Upper lobe of left lung (tissue), 6 donors: Measurements from ENCODE around the gene SHISA6. TPM values are rescaled to one million over a fixed set of nuclear protein-coding genes. Genes with fewer than 3 reads are reported as not detected.
A peak's percentile ranks its signal among the peaks of the same experiment; 100 is the strongest.

Experiments used
- ATAC-seq, 2 donors: fragments of 200-7000 bp; cut with Tn5 transposase; one replicate each; pipeline ENCODE4 v1.9.1; 2022; ENCODE audit warnings: mild to moderate bottlenecking in 2 of 2, moderate library complexity in 2 of 2; ENCODE audit not compliant: low FRiP score in 2 of 2
- DNase-seq, 2 donors: peaks; one replicate each; pipeline ENCODE4 v3.0.0-alpha.2; 2019 to 2020
- H3K27ac ChIP-seq, 4 donors: fragments of 200-600 bp; sonication (generic); one replicate each; pipeline ENCODE4 v1.5.1; 2016 to 2019
- H3K27me3 ChIP-seq, 4 donors: fragments of 200-600 bp; sonication (generic); one replicate each; pipeline ENCODE4 v1.5.1; 2017 to 2019
- H3K36me3 ChIP-seq, 4 donors: fragments of 200-600 bp; sonication (generic); one replicate each; pipeline ENCODE4 v1.5.1; 2016 to 2019
- H3K4me1 ChIP-seq, 4 donors: fragments of 200-600 bp; sonication (generic); one replicate each; pipeline ENCODE4 v1.5.1; 2018 to 2019
- H3K4me3 ChIP-seq, 4 donors: fragments of 200-600 bp; sonication (generic); one replicate each; pipeline ENCODE4 v1.5.1; 2017 to 2019; ENCODE audit warnings: mild to moderate bottlenecking in 2 of 4, moderate library complexity in 1 of 4
- H3K9me3 ChIP-seq, 4 donors: fragments of 200-600 bp; sonication (generic); one replicate each; pipeline ENCODE4 v1.5.1; 2018 to 2019
- EP300 ChIP-seq, 4 donors: sonication (generic); formaldehyde crosslinking; IDR thresholded peaks; one replicate each; pipeline ENCODE4 v1.5.1; 2017; ENCODE audit warnings: antibody characterized with exemption in 4 of 4, control low read depth in 2 of 4
- POLR2A ChIP-seq, 4 donors: fragments of 450-650 bp; IDR thresholded peaks; one replicate each; pipeline ENCODE4 v1.5.1; 2016 to 2017; ENCODE audit warnings: antibody characterized with exemption in 4 of 4, mild to moderate bottlenecking in 2 of 4
- POLR2AphosphoS5 ChIP-seq, 2 donors: sonication (generic); formaldehyde crosslinking; IDR thresholded peaks; one replicate each; pipeline ENCODE4 v1.5.1; 2017; ENCODE audit warnings: antibody characterized with exemption in 2 of 2
- WGBS, 2 donors: methylation state at CpG; one replicate each; pipeline ENCODE4 v1.1.5; 2017 to 2018; 5-methylcytosine and 5-hydroxymethylcytosine counted together
- total RNA-seq, 6 donors: library from RNA; depleted of rRNA in 4 of 6; stranded (reverse); fragments of >200 nt in 4 of 6; gene quantifications; one replicate each; pipeline versions ENCODE4 v1.1.0 to v1.2.1, GENCODE V29; 2016 to 2021
- TF ChIP-seq, protein P1 (sequence below), 6 experiments: fragments of 450-650 bp in 4 of 6; fragments of 200-600 bp in 2 of 6; sonication (generic) in 2 of 6; IDR thresholded peaks; one replicate each; pipeline ENCODE4 v1.5.1; 2016 to 2019; ENCODE audit warnings: antibody characterized with exemption in 6 of 6
- donor health status: DM: no; HTN: no; CAD: no; lungs with moderate emphysema.
- donor health status: DM: no; HTN: yes; CAD: no; lungs with severe emphysema.

The SHISA6 gene
- total RNA-seq, 6 donors from 2014 or later, result 0.03 to 1.2 (median 0.74) TPM; not detected in 2

DNA sequence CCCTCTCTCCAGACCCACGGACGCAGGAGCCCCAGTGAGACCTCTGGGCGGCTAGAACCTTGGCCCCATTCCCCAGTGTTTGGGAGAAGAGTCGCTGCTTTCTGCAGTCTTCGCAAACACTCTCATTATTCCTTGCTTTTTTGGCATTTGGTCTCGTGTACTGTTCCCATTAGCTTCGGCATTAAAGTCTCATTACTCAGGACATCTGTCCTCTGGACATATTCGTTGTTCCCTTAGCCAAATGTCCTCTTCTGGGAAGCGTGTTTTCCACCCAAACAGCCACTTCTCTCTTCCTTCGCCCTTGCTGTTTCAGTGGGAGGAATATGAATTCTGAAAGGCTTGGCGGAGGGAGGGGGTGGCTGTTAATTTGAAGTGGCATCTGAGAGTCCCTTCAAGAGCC is 11.1 kb downstream of the SHISA6 start:
- no peak for ATAC-seq
- TF ChIP-seq, protein P1, sequence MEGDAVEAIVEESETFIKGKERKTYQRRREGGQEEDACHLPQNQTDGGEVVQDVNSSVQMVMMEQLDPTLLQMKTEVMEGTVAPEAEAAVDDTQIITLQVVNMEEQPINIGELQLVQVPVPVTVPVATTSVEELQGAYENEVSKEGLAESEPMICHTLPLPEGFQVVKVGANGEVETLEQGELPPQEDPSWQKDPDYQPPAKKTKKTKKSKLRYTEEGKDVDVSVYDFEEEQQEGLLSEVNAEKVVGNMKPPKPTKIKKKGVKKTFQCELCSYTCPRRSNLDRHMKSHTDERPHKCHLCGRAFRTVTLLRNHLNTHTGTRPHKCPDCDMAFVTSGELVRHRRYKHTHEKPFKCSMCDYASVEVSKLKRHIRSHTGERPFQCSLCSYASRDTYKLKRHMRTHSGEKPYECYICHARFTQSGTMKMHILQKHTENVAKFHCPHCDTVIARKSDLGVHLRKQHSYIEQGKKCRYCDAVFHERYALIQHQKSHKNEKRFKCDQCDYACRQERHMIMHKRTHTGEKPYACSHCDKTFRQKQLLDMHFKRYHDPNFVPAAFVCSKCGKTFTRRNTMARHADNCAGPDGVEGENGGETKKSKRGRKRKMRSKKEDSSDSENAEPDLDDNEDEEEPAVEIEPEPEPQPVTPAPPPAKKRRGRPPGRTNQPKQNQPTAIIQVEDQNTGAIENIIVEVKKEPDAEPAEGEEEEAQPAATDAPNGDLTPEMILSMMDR (IDR thresholded peaks at IDR 0.05), result no peak
- TF ChIP-seq POLR2AphosphoS5 (IDR thresholded peaks at IDR 0.05), result no peak
- TF ChIP-seq POLR2A (IDR thresholded peaks at IDR 0.05), result no peak
- TF ChIP-seq EP300 (IDR thresholded peaks at IDR 0.05), result no peak
- H3K27me3 ChIP-seq, result no peaks in the 10 kb centered on the region
- no peaks in the 10 kb centered on the region for H3K9me3 ChIP-seq
- no peak overlapping the region for H3K4me3 ChIP-seq
- H3K4me1 ChIP-seq, result no peaks in the 10 kb centered on the region
- DNase-seq, result no peak
- no peak overlapping the region for H3K27ac ChIP-seq
- WGBS, 2 donors, result 69 to 71% methylated on average over 11 of the region's 11 CpGs
- H3K36me3 ChIP-seq, result no peaks in the 10 kb centered on the region

DNA sequence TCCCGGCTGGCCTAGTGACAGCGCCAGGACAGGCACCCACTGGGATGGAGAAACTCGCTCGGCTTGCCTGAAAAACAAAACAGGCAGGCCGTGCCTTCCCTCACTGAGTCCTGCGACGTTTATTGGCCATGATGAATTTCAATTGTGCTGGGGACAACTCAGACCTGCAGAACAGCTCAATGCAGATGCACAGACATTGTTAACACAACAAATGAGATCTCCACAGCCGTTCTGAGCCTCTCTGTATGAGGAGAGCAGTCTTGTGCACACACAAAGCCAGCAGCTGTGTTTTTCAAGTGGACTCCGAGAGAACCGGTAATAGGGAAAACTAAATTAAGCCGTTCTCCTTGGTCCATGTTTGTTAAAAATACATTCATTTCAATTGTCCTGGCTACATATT is 15.9 kb downstream of the SHISA6 start:
- TF ChIP-seq, protein P1 (IDR thresholded peaks at IDR 0.05), result no peak
- no peak for TF ChIP-seq EP300 (IDR thresholded peaks at IDR 0.05)
- TF ChIP-seq POLR2AphosphoS5 (IDR thresholded peaks at IDR 0.05), result no peak
- 64 to 70% methylated on average over 9 to 11 of the region's 11 CpGs for WGBS, 2 donors
- no peak for DNase-seq
- H3K4me3 ChIP-seq, result no peak overlapping the region
- no peak for ATAC-seq
- H3K27me3 ChIP-seq, result no peaks in the 10 kb centered on the region
- H3K36me3 ChIP-seq, result no peaks in the 10 kb centered on the region
- no peak overlapping the region for H3K27ac ChIP-seq
- H3K4me1 ChIP-seq, result no peaks in the 10 kb centered on the region
- H3K9me3 ChIP-seq, result no peaks in the 10 kb centered on the region

DNA sequence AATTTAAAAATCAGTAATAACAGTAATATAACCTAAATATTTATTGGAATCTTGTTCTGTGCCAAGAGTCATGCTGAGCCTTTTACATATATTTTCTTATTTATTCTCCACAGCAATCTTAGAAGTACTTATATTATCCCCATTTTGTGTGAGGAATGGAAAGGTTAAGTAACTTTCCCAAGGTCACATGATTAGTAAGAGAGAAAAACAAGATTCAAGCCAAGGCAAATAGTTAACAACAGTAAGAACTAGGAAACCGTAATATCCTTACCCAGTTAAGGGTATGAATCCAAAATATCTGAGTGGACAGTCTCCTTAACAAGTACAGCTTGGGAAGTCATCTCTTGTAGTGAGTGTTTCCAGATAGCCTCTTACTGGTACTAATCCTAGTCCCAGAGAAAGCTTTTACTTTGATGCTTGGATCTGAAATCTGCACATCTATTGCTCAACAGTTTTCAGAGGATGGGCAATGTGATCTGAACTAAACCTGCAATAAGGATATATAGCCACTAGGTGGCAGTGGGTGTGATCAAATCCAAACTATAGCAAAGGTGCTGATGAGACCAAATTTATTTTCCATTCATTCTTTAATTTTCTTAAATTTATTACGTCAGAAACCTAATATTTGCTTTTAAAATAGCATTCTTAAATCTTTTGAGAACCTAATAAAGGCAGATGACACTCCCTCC is 23.3 kb downstream of the SHISA6 start:
- no peaks in the 10 kb centered on the region for H3K4me1 ChIP-seq
- H3K9me3 ChIP-seq, result peaks cover 4 to 14% (median 6%) of the 10 kb centered on the region in 4 donors

DNA sequence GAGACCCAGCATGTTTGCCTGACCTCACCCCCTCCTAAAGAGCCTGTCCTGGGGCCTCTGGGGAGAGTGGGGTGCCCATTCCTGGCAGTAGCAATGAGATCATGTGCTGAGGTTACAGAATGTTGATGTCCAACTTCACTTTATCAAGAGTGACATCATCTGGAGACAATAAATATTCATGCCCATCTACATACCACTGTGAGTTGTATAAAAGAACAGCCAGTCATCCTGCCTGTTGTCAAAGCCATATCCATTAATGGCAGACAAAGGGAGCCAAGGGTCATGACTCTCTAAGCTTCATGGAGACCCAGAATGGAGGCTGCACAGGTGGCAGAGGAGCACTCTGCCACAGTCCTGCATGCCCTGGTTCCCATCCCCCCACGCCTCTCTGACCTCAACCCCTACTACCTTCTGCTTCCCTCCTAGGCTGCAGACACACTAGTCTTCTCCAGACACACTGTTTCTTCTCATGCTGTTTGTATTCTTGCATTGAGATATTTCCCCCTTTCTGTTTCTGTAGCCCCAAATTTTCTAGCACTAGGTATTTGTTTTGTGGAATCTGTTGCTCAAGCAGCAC is 27.1 kb downstream of the SHISA6 start:
- 73 to 81% methylated on average over 1 of the region's 1 CpG for WGBS, 2 donors
- H3K36me3 ChIP-seq, result no peaks in the 10 kb centered on the region
- H3K27ac ChIP-seq, result no peak overlapping the region
- peaks cover 4 to 14% (median 6%) of the 10 kb centered on the region in 4 donors for H3K9me3 ChIP-seq
- no peak for DNase-seq
- H3K27me3 ChIP-seq, result no peaks in the 10 kb centered on the region
- no peaks in the 10 kb centered on the region for H3K4me1 ChIP-seq
- no peak for ATAC-seq
- H3K4me3 ChIP-seq, result no peak overlapping the region
- TF ChIP-seq, protein P1 (IDR thresholded peaks at IDR 0.05), result no peak
- no peak for TF ChIP-seq POLR2AphosphoS5 (IDR thresholded peaks at IDR 0.05)
- no peak for TF ChIP-seq EP300 (IDR thresholded peaks at IDR 0.05)
- no peak for TF ChIP-seq POLR2A (IDR thresholded peaks at IDR 0.05)

More for the DNA sequence above, 23.3 kb downstream of the SHISA6 start:
- H3K27me3 ChIP-seq, result no peaks in the 10 kb centered on the region
- TF ChIP-seq, protein P1 (IDR thresholded peaks at IDR 0.05), result peak in 1 of 6 experiments; percentile 7
- no peak for TF ChIP-seq POLR2A (IDR thresholded peaks at IDR 0.05)
- no peak for ATAC-seq
- H3K27ac ChIP-seq, result no peak overlapping the region
- no peak for DNase-seq
- H3K36me3 ChIP-seq, result no peaks in the 10 kb centered on the region
- H3K4me3 ChIP-seq, result no peak overlapping the region
- WGBS, 2 donors, result 85 to 89% methylated on average over 2 of the region's 2 CpGs

DNA sequence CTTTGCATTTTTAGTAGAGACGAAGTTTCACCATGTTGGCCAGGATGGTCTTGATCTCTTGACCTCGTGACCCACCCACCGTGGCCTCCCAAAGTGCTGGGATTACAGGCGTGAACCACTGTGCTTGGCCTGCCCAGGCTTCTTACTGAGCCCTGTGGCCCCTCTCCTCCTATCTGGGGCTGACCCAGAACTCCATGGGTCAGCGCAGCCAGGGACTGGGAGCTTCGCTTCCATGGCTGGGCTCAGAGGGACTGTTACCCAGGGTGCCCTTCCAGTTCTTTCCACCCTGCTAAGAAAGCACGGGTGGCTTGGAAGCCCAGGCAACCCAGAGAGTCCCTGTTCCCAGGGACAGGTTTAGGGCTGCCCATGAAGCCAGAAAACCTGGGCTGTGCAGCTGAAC is 28.2 kb downstream of the SHISA6 start:
- DNase-seq, result no peak
- ATAC-seq, result no peak
- Histone ChIP-seq H3K9me3 (peaks cover 4 to 11% (median 5%) of the 10 kb centered on the region in 4 donors), H3K27ac (no peak overlapping the region), H3K36me3 (no peaks in the 10 kb centered on the region), H3K4me1 (no peaks in the 10 kb centered on the region), H3K4me3 (no peak overlapping the region), H3K27me3 (no peaks in the 10 kb centered on the region)
- 90% methylated on average over 5 to 7 of the region's 7 CpGs for WGBS, 2 donors
- no peak for TF ChIP-seq POLR2AphosphoS5 (IDR thresholded peaks at IDR 0.05)
- no peak for TF ChIP-seq POLR2A (IDR thresholded peaks at IDR 0.05)
- TF ChIP-seq, protein P1 (IDR thresholded peaks at IDR 0.05), result no peak
- TF ChIP-seq EP300 (IDR thresholded peaks at IDR 0.05), result no peak
